Thyroid gland (tissue), 4 donors: ENCODE results near the gene WDR86.

Source experiments
- CTCF ChIP-seq, 6 experiments: fragments of 200-600 bp in 3 of 6; fragments of 450-650 bp in 3 of 6; sonication (generic) in 3 of 6; IDR thresholded peaks; one replicate each; pipeline ENCODE4 v1.5.1; 2016 to 2019; ENCODE audit warnings: antibody characterized with exemption in 6 of 6, mild to moderate bottlenecking in 2 of 6, inconsistent platforms in 1 of 6, moderate library complexity in 1 of 6
- POLR2A ChIP-seq, 2 donors: fragments of 450-650 bp; IDR thresholded peaks; one replicate each; pipeline ENCODE4 v1.6.1; 2017; ENCODE audit warnings: antibody characterized with exemption in 2 of 2, mild to moderate bottlenecking in 2 of 2, moderate library complexity in 1 of 2

- TF ChIP-seq CTCF (IDR thresholded peaks at IDR 0.05) (no peak), POLR2A (IDR thresholded peaks at IDR 0.05) (no peak)
These were observed 58.8 kb downstream of the WDR86 start for GRCh38 chr7:151351027-151351426.
